BLaER1 treated with 17β-estradiol and CSF1 and Interleukin-3, amounts not matched to agents 10 nM and 100 nM (cell line): ENCODE data around the gene PRB3.

Experiments
- H3K27ac ChIP-seq, 11 experiments: shearing (Covaris generic); formaldehyde crosslinking; 2 replicates each; pipeline ENCODE4 v1.8.1; 2022
- H3K27me3 ChIP-seq, 11 experiments: shearing (Covaris generic); formaldehyde crosslinking; 2 replicates each; pipeline ENCODE4 v1.8.1; 2022
- H3K36me3 ChIP-seq, 11 experiments: shearing (Covaris generic); formaldehyde crosslinking; 2 replicates each; pipeline ENCODE4 v1.8.1; 2022
- H3K4me1 ChIP-seq, 10 experiments: shearing (Covaris generic); formaldehyde crosslinking; 2 replicates each; pipeline ENCODE4 v1.8.1; 2022
- H3K4me2 ChIP-seq, 11 experiments: shearing (Covaris generic); formaldehyde crosslinking; 2 replicates each; pipeline ENCODE4 v1.8.1; 2022
- H3K4me3 ChIP-seq, 10 experiments: shearing (Covaris generic); formaldehyde crosslinking; 2 replicates each; pipeline ENCODE4 v1.8.1; 2022
- H3K9ac ChIP-seq, 11 experiments: shearing (Covaris generic); formaldehyde crosslinking; 2 replicates each; pipeline ENCODE4 v1.8.1; 2022
- H3K9me3 ChIP-seq, 11 experiments: shearing (Covaris generic); formaldehyde crosslinking; replicated peaks in 1 of 11; 2 replicates each; pipeline ENCODE4 v1.8.1; 2022
- H4K20me1 ChIP-seq, 11 experiments: shearing (Covaris generic); formaldehyde crosslinking; 2 replicates each; pipeline ENCODE4 v1.8.1; 2022
- Cebpa-rat ChIP-seq, 11 experiments: shearing (Covaris generic); IDR thresholded peaks; 2 replicates each; pipeline ENCODE4 v1.8.1; 2022

The PRB3 gene

GRCh38 chr12:11228296-11228879, 41.1 kb downstream of the PRB3 start:
- Histone ChIP-seq H3K9ac (no peak overlapping the region), H3K4me1 (no peaks in the 10 kb centered on the region), H3K9me3 (no peaks in the 10 kb centered on the region), H3K27me3 (no peaks in the 10 kb centered on the region), H3K4me2 (no peak overlapping the region), H3K36me3 (no peaks in the 10 kb centered on the region), H4K20me1 (no peaks in the 10 kb centered on the region), H3K4me3 (no peak overlapping the region), H3K27ac (no peak overlapping the region)
- no peak for TF ChIP-seq Cebpa-rat (IDR thresholded peaks at IDR 0.05)

- Histone ChIP-seq H3K4me2 (no peak overlapping the region), H3K9ac (no peak overlapping the region), H3K27me3 (no peaks in the 10 kb centered on the region), H3K27ac (no peak overlapping the region), H4K20me1 (no peaks in the 10 kb centered on the region), H3K9me3 (0 out of 22 replicates have a peak, but pooled peaks cover 0 to 2% (median 0%) of the 10 kb centered on the region in 11 experiments), H3K4me3 (no peak overlapping the region), H3K4me1 (no peaks in the 10 kb centered on the region), H3K36me3 (no peaks in the 10 kb centered on the region)
- no peak for TF ChIP-seq Cebpa-rat (IDR thresholded peaks at IDR 0.05)
These were observed 42.1 kb downstream of the PRB3 start for GRCh38 chr12:11227373-11227772.
